ENCODE data around the gene KLHL7.

GRCh38 chr7:23168111-23168885 lies 62.7 kb downstream of the KLHL7 start:
- TF ChIP-seq POLR2A (IDR thresholded peaks at IDR 0.05) (no peak), CTCF (IDR thresholded peaks at IDR 0.05) (no peak)

Data from thyroid gland (tissue), 4 donors.